ENCODE data around the gene CRX. TPM values are rescaled to one million over a fixed set of nuclear protein-coding genes. Genes with fewer than 3 reads are reported as not detected.
"Not testable (repeated sequence)": the region's sequence is repeated elsewhere in the genome, so short reads cannot be mapped to it uniquely, and the experiment has no call there.

Gene CRX
- total RNA-seq, 4 donors from 2014 or later: not detected

DNA sequence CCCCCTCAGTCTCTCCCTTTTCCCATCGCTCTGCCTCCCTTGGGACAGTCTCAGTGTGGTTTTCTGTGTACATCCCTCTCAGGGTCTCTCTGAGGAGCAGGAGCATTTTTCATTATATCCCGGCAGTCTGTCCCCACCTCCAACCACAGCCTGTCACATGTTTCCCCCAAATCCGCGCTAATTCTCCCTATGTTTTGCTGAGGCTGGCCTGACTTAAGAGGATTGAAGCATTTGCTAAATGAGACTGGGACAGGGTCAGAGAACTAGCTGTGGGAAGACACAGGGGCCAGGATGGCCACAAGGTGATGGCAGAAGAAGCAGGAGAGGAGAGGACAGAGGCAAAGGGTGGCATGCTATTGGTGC is 22.9 kb upstream of the CRX start:
- intact Hi-C loops (cut with DNase I; ENCODE audit: low total_unique reads): no loop called here
- TF ChIP-seq, protein P1, sequence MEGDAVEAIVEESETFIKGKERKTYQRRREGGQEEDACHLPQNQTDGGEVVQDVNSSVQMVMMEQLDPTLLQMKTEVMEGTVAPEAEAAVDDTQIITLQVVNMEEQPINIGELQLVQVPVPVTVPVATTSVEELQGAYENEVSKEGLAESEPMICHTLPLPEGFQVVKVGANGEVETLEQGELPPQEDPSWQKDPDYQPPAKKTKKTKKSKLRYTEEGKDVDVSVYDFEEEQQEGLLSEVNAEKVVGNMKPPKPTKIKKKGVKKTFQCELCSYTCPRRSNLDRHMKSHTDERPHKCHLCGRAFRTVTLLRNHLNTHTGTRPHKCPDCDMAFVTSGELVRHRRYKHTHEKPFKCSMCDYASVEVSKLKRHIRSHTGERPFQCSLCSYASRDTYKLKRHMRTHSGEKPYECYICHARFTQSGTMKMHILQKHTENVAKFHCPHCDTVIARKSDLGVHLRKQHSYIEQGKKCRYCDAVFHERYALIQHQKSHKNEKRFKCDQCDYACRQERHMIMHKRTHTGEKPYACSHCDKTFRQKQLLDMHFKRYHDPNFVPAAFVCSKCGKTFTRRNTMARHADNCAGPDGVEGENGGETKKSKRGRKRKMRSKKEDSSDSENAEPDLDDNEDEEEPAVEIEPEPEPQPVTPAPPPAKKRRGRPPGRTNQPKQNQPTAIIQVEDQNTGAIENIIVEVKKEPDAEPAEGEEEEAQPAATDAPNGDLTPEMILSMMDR (IDR thresholded peaks at IDR 0.05): no peak
- TF ChIP-seq POLR2A (IDR thresholded peaks at IDR 0.05): no peak
- no peak overlapping the region for H3K27ac ChIP-seq
- H3K9me3 ChIP-seq: no peaks in the 10 kb centered on the region
- no peaks in the 10 kb centered on the region for H3K36me3 ChIP-seq
- no peak overlapping the region for H3K4me3 ChIP-seq
- H3K27me3 ChIP-seq: no peaks in the 10 kb centered on the region
- H3K4me1 ChIP-seq: no peaks in the 10 kb centered on the region
- no peak for DNase-seq

DNA sequence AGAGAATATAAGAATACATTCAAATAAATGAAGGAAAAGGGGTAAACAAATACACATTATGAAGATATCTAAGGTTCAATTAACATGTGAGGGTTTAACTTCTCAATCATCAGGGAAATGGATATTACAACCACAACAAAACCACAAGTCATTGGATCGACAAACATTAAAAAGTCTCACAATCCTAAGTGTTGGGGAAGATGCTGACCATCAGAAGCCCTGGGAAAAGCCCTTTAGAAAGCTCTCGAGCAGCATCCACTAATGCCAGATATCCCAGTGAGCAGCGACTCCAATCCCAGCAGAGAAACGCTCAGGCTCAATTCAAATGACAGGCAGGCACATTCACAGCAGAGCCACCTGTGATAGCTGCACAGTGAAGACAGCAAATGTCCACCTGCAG is 20.5 kb upstream of the CRX start:
- no peak overlapping the region for H3K27ac ChIP-seq
- intact Hi-C loops (cut with DNase I; ENCODE audit: low total_unique reads): no loop called here
- H3K9me3 ChIP-seq: no peaks in the 10 kb centered on the region
- no peaks in the 10 kb centered on the region for H3K36me3 ChIP-seq
- TF ChIP-seq, protein P1 (IDR thresholded peaks at IDR 0.05): no peak
- no peak for TF ChIP-seq POLR2A (IDR thresholded peaks at IDR 0.05)
- no peaks in the 10 kb centered on the region for H3K27me3 ChIP-seq
- H3K4me1 ChIP-seq: no peaks in the 10 kb centered on the region
- no peak overlapping the region for H3K4me3 ChIP-seq
- no peak for DNase-seq

DNA sequence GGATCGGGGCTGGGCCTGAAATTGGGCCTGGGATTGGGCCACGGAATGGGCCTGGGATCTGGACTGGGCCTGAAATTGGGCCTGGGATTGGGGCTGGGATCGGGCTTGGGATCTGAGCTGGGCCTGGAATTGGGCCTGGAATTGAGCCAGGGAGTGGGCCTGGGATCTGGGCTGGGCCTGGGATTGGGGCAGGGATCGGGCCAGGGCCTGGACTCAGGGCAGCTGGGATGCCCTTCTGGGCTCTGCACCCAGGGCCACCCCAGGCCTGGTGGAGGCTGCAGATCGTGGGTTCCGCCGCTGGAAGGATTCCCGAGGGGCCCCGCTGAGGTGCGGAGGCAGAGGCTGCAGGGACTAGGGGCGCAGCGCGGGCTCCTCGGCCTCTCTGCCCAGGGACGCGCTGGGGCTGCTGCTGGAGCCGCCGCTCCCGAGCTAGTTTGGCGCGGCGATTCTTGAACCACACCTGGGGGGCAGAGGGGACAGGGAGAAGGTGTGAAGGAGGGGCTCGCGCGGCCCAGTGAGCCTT is 19.2 kb upstream of the CRX start:
- H3K27me3 ChIP-seq: no peaks in the 10 kb centered on the region
- no peak for DNase-seq
- TF ChIP-seq POLR2A (IDR thresholded peaks at IDR 0.05): no peak
- TF ChIP-seq, protein P1 (IDR thresholded peaks at IDR 0.05): no peak
- no peak overlapping the region for H3K27ac ChIP-seq
- intact Hi-C loops (cut with DNase I; ENCODE audit: low total_unique reads): no loop called here
- H3K9me3 ChIP-seq: no peaks in the 10 kb centered on the region
- H3K36me3 ChIP-seq: no peaks in the 10 kb centered on the region
- H3K4me3 ChIP-seq: no peak overlapping the region
- H3K4me1 ChIP-seq: no peaks in the 10 kb centered on the region

DNA sequence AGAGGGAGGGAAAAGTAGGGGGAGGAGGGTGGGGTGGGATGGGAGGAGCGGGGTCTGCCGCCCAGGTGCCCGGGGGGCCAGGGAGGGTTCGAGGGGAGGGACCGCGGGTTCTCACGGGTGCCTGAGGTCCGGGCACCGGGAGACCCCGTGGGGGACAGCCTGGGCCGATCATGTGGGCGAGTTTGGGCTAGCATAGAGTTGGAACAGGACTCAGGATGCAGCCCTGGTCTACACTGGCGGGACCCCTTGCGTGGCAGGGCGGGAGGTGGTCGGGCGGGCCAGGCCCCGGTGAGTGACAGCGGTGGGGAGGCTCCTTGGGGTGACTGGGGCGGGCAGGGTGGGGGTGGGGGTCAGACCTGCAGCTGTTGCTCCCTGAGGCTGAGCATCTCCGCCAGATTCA is 18.6 kb upstream of the CRX start:
- H3K36me3 ChIP-seq; H3K9me3 ChIP-seq; H3K4me3 ChIP-seq; intact Hi-C loops (cut with DNase I; ENCODE audit: low total_unique reads); DNase-seq; H3K4me1 ChIP-seq; H3K27me3 ChIP-seq; H3K27ac ChIP-seq: not testable (repeated sequence)

DNA sequence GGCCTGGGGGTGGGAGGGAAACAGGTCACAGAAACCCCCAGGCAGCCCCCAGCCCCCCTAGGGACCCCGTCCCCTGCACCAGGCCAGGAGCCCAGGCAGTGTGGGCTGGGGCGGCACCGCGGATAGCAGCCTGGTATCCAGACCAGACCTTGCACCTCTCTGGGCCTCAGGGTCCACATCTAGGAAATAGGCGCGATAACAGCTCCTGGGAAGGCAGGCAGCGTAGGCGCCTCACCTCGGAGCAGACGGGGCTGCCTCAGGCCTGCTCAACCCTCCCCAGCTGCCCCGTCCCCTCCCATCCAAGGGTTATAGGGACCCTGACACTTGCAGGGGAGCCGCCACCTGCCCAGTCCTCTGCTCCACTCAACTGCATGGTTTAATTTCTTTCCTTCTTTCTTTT is 18.1 kb upstream of the CRX start:
- H3K9me3 ChIP-seq; H3K27ac ChIP-seq; H3K36me3 ChIP-seq; intact Hi-C loops (cut with DNase I; ENCODE audit: low total_unique reads); H3K4me3 ChIP-seq; H3K4me1 ChIP-seq; DNase-seq; H3K27me3 ChIP-seq: not testable (repeated sequence)

DNA sequence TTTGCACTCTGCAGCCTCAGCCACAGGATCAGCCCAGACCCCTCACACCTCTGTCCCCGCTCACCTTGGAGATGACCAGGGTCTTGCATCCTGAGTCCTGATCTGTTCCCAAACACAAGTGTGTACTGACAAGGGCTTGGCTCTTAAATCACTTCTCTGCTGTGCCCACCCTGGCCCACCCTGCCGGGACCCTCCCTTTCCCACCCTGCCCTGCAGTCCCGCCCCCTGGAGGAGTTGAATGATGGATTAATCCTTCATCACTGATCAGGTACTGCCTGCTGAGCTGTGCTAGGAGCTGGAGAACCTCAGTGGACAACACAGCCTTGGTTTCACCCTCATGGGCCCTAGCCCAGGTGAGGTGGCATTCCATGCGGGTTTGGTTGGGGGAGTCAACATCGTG is 17.3 kb upstream of the CRX start, which contains the start of gene TPRX1:
Gene TPRX1 (minus strand): TSS at position 101 of the 400 bp plus-strand sequence. CDS start 12 bp downstream, at position 89.
- H3K27me3 ChIP-seq; DNase-seq; H3K36me3 ChIP-seq; H3K4me1 ChIP-seq; H3K4me3 ChIP-seq; H3K9me3 ChIP-seq; H3K27ac ChIP-seq; intact Hi-C loops (cut with DNase I; ENCODE audit: low total_unique reads): not testable (repeated sequence)

DNA sequence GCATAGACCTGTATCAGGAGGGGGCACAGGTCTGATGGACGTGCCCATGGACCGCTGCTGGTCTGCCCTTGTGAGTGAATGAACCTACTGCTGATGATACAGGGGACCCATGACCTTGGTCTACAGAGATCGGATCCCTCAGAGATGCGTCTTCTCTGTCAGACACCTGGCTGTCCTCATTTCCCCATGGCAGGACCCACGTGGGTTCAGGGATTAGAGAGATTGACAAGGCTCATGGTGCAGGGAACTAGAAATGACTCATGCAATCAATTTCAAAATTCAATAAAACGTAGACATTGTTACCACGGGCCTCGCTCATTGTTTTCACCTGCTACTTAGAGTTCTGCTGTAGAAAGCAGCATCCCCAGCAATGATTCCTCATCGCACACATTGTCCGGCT is 16.4 kb upstream of the CRX start:
- Histone ChIP-seq H3K4me3 (no peak overlapping the region), H3K9me3 (no peaks in the 10 kb centered on the region), H3K27me3 (no peaks in the 10 kb centered on the region), H3K36me3 (no peaks in the 10 kb centered on the region), H3K4me1 (no peaks in the 10 kb centered on the region), H3K27ac (no peak overlapping the region)
- TF ChIP-seq POLR2A (IDR thresholded peaks at IDR 0.05): no peak
- TF ChIP-seq, protein P1 (IDR thresholded peaks at IDR 0.05): no peak
- intact Hi-C loops (cut with DNase I; ENCODE audit: low total_unique reads): no loop called here
- no peak for DNase-seq

Data from uterus (tissue), 4 donors.